Mucosa of descending colon (tissue), 3 donors: ENCODE measurements around the gene WNT9A. TPM values are rescaled to one million over a fixed set of nuclear protein-coding genes. Genes with fewer than 3 reads are reported as not detected.
A peak's percentile ranks its signal among the peaks of the same experiment; 100 is the strongest.

Source experiments
- ATAC-seq: fragments of 200-7000 bp; cut with Tn5 transposase; one replicate; pipeline ENCODE4 v1.9.1; 2020; ENCODE audit warnings: mild to moderate bottlenecking, moderate library complexity
- DNase-seq, 3 donors: peaks; one replicate each; pipeline ENCODE4 v3.0.0-alpha.2; 2020
- H3K36me3 ChIP-seq: fragments of 200-600 bp; one replicate; pipeline ENCODE4 v1.8.0; 2021; ENCODE audit warnings: low read depth, mild to moderate bottlenecking
- H3K4me1 ChIP-seq: fragments of 200-600 bp; one replicate; pipeline ENCODE4 v1.8.0; 2021; ENCODE audit warnings: low read depth, mild to moderate bottlenecking
- H3K4me3 ChIP-seq: fragments of 200-600 bp; one replicate; pipeline ENCODE4 v1.8.0; 2021; ENCODE audit warnings: mild to moderate bottlenecking
- H3K9me3 ChIP-seq: fragments of 200-600 bp; one replicate; pipeline ENCODE4 v1.8.0; 2021; ENCODE audit warnings: mild to moderate bottlenecking
- intact Hi-C, 2 donors: fragments of 100-400 bp; cut with DNase I in 1 of 2; cut with micrococcal nuclease in 1 of 2; formaldehyde crosslinking; loops; one replicate each; pipeline versions ENCODE4 v1.11.0 to v1.11.1; 2022; cut with DNase I, micrococcal nuclease
- total RNA-seq, 3 donors: library from RNA; stranded (reverse); fragmentation: NEBNext Ultra II Directional in 2 of 3; extraction: Animal tissue kit (Norgen Biotek cat#: 25700) in 2 of 3; gene quantifications; one replicate each; pipeline versions ENCODE4 v1.2.1 to v1.2.4, GENCODE V29; 2021 to 2023
- TF ChIP-seq, protein P1 (sequence below): fragments of 200-600 bp; IDR thresholded peaks from one replicate; pipeline ENCODE4 v1.8.0; 2022; ENCODE audit warnings: antibody characterized with exemption, mild to moderate bottlenecking
- donor health status: DM: no; HTN: no; CAD: no; lungs with moderate emphysema.
- donor health status: DM: no; HTN: no; CAD: no.
- donor health status: DM: no; HTN: yes; CAD: no.

WNT9A gene
- total RNA-seq, 3 donors from 2014 or later = 1.7 to 12.7 (median 2.4) TPM

DNA sequence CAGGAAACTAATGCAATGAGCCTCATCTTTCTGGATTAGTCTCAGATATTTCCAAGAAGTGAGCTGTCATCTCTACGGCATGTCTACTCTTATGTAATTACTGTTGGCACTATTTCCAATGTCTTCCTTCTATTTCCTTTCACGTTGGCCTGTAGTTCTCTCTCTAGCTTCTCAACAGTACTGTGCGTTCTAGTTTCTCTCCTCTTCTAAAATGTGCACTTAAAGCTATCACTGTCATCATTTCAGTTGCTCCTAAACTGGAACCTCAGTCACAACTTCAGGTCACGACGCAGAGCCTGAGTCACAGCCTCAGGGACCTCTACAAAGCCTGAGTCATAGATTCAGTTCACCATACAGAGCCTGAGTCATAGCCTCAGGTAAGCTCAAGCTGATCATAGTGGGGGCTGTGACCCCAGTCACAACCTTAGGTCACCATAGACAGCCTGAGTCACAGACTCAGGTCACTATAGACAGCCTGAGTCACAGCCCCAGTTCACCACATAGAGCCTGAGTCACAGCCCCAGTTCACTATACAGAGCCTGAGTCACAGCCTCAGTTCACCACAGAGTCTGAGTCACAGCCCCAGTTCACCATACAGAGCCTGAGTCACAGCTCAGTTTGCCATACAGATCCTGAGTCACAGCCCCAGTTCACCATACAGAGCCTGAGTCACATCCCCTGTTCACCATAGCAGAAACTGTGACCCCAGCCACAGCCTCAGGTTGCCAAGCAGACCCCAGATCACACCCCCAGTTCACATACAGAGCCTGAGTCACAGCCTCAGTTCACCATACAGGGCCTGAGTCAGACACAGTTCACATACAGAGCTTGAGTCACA lies 13.0 kb downstream of the WNT9A start:
- TF ChIP-seq, protein P1, sequence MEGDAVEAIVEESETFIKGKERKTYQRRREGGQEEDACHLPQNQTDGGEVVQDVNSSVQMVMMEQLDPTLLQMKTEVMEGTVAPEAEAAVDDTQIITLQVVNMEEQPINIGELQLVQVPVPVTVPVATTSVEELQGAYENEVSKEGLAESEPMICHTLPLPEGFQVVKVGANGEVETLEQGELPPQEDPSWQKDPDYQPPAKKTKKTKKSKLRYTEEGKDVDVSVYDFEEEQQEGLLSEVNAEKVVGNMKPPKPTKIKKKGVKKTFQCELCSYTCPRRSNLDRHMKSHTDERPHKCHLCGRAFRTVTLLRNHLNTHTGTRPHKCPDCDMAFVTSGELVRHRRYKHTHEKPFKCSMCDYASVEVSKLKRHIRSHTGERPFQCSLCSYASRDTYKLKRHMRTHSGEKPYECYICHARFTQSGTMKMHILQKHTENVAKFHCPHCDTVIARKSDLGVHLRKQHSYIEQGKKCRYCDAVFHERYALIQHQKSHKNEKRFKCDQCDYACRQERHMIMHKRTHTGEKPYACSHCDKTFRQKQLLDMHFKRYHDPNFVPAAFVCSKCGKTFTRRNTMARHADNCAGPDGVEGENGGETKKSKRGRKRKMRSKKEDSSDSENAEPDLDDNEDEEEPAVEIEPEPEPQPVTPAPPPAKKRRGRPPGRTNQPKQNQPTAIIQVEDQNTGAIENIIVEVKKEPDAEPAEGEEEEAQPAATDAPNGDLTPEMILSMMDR = no peak
- H3K4me1 ChIP-seq = no peaks in the 10 kb centered on the region
- intact Hi-C loops = no loop called here
- H3K9me3 ChIP-seq = no peaks in the 10 kb centered on the region
- DNase-seq (peak in 2 of 3 donors; percentile 12 to 40), ATAC-seq (peak; percentile 77)
- H3K36me3 ChIP-seq = no peaks in the 10 kb centered on the region
- no peak overlapping the region for H3K4me3 ChIP-seq

DNA sequence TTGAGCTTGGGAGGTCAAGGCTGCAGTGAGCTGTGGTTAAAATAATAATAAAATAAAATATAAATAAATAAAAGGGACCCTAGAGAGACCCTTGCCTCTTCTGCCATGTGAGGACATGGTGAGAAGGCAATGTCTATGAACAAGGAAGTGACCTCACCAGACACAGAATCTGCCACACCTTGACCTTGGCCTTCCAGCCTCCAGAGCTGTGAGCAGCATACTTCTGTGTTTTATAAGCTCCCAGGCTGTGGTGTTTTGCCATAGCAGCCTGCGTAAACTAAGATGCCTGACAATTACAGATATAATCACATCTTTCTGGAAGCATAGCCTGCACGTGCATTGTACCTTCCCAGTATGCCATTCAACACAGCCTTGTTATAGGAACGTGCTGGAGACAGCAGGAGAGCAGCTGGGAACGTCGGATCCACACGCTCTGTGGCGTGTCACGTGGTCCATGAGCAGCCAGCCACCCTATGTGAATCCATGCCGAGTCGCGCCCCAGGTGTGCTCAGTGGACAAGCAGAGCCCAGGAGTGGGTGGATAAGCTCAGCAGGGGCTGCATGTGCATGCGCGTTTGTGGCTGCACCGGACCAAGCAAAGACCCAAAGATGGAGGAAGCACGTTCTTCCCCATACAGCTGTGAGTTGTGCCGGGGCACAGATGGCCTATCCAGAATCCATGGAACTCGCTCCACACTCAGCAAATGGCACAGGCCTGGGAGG lies 17.8 kb downstream of the WNT9A start:
- intact Hi-C loops = no loop called here
- TF ChIP-seq, protein P1 = no peak
- no peaks in the 10 kb centered on the region for H3K36me3 ChIP-seq
- DNase-seq (peak; percentile 31 to 48 (median 33)), ATAC-seq (peak; percentile 75)
- H3K9me3 ChIP-seq = no peaks in the 10 kb centered on the region
- no peaks in the 10 kb centered on the region for H3K4me1 ChIP-seq
- H3K4me3 ChIP-seq = no peak overlapping the region

DNA sequence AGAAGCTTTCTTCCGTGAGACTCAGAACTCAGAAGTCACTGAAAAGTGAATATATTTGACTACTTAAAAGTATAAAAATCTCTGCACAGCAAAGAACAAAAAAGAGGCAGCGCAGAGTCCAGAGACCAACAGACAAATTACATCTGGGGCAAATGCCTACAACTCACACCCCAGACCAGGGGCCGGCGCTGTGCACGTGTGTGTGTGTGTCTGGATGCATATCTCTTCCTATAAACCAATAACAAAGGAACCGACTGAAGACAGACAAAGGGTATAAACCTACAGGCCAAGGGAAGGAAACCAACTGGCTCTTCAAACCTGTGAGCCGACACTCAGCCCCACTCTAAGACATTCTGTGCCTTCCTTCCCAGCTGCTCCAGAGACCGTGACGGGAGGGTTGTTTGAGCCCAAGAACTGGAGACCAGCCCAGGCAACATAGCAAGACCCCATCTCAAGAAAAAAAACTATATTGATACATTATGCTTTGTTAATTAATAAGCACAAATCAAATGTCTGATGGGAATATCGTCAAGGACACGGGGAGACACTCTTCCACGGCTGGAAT lies 18.8 kb downstream of the WNT9A start:
- H3K4me3 ChIP-seq = no peak overlapping the region
- TF ChIP-seq, protein P1 = no peak
- ATAC-seq (peak; percentile 22), DNase-seq (peak in 1 of 3 donors; percentile 19)
- no peaks in the 10 kb centered on the region for H3K4me1 ChIP-seq
- H3K36me3 ChIP-seq = no peaks in the 10 kb centered on the region
- intact Hi-C loops = no loop called here
- no peaks in the 10 kb centered on the region for H3K9me3 ChIP-seq

DNA sequence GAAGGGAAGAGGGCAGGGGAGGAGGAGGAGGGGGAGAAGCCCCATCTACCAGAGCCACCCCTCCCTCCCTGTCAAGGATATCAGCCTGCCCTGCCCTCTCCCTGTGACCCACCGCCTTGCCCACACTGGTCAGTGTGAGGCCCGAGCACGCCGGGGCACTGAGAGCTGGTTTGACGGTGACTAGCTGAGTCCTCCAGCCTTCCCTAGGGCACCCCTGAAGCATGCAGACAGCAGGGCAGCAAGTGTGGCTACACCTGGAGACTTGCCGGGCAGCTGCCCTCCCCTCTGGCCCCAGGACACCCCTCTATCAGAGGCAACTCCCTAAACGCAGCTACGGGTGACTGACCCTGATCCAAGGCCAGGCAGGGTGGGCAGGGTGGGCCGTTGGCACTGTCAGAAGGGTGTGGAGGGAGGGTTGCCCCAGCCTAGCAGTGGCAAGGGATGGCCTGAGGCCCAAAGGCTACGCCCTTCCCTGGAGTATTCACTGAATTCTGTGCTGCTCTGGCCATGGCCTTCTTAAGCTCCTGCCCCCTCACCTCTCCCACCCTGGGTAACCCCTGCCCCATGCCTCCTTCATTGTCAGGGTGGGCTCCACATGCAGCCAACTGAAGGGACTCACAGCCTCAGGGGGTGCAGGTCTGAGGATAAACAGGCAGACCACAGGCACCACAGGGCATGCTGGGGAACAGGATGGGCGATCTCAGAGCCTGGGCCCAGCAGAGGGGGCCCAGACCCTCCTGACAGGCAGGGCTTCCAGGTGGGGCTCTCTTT lies 19.6 kb downstream of the WNT9A start:
- Histone ChIP-seq H3K4me1 (no peaks in the 10 kb centered on the region), H3K9me3 (no peaks in the 10 kb centered on the region), H3K36me3 (no peaks in the 10 kb centered on the region), H3K4me3 (no peak overlapping the region)
- no peak for ATAC-seq
- intact Hi-C loops = no loop called here
- peak in 2 of 3 donors; percentile 15 to 21 for DNase-seq
- TF ChIP-seq, protein P1 = no peak
